NCI-H2227 (cell line): ENCODE data around the gene IRF5.

Source experiments
- DNase-seq: peaks from one replicate; lab custom pipeline; 2025; ENCODE audit not compliant: unreplicated experiment; lab: John Stamatoyannopoulos, UW

Gene IRF5

GRCh38 chr7:128919881-128920799, 17.6 kb upstream of the IRF5 start:
- DNase-seq, result no peak

- DNase-seq, result no peak
Measured at GRCh38 chr7:128920913-128921582, 16.7 kb upstream of the IRF5 start.

DNA sequence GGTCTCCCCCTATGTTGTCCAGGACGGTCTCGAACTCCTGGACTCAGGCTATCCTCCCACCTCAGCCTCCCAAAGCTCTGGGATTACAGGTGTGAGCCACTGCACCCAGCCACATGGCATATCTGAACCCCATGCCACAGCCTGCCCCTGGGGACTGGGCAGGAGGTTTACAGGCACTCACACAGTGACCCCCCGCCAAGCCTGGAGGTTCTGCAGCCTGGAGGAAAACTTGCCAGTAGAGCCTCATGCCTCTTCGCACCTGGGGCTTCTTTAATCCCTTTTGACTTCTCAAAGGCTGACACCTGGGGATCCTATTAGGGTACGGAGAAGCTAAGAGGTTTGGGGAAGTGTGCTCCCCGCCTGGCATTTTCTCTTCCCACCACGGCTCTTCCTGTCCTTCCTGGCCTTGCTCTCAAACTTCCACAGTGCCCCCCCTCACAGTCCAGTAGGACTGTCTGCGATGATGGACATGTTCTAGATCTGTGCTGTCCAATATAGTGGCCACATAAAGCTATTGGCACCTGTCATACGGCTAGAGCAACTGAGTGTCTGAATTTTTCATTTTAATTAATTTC, 15.8 kb upstream of the IRF5 start:
- no peak for DNase-seq

- DNase-seq, result no peak
Measured at GRCh38 chr7:128922496-128923410, 15.0 kb upstream of the IRF5 start.

GRCh38 chr7:128923411-128923800, 14.3 kb upstream of the IRF5 start:
- DNase-seq, result no peak

GRCh38 chr7:128924707-128925588, 12.8 kb upstream of the IRF5 start:
- DNase-seq, result no peak

- DNase-seq, result no peak
Measured at GRCh38 chr7:128928159-128928813, 9.4 kb upstream of the IRF5 start.

DNA sequence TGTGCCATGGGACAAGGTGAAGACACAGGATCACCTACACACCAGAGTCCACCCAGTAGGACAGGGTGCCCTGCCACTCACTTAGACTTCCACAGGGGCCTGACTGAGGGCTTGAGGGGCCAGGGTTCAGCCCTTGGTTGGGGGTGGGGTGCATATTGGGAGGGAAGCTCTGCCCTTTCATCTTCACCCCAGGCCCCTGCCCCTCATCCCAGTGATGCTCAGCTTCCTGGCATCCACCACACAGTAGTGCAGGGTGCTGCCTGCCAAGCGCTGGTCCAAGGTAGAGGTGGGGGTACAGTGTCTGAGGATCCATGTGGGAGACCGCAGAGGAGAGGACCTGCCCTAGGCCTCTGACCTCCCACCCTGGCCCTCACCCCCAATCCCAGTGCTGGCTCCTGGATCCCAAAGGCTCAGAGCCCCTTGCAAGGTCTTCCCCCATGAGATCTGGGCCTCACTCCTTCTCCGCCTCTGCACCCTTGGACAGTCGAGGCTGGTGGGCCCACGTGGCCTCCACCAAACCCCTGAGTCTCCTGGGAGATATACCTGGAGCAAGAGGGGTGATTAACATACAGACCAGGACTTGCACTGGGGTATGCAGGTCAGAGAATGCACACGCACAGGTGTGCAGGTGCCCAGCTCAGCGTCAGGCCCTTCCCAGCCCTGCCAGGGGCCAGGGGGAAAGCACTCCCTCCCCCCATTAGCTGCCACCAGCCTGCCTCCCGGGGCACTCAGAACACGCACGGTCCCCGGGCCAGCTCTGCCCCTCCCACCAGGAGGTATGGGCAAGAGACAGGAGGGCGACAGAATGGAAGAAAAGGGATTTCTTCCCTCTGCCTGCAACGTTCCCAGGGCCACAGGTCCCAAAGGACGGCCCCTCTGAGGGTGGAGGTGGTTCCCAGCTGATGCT, 8.6 kb upstream of the IRF5 start:
- DNase-seq, result no peak

DNA sequence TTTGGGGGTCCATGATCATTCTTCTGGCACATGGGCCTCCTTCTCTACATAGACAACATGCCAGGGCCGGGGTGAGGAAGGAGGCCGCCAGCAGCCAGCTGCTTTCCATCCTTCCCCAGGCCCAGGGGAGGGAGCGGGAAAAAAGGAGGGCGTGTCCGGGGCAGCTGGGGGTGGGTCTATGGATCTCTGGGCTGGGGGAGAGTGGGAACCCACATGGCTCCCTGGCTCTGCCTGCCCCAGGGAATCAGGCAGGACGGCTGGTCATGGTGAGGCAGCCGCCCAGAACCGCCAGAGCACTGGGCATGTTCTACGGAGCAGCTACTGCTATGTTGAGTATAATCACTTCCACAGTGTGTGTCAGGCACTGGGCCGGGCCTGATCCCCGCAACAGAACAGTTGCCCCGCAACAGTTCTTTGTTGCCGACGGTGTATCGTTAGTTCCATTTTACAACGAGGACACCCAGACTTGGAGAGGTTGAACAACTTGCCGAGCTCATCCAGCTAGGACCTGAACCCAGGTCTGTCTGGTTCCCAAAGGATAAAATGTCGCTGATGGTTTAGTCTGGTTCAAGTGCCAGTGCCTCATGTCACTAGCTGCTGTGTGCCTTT, 6.4 kb upstream of the IRF5 start:
- DNase-seq, result no peak

DNA sequence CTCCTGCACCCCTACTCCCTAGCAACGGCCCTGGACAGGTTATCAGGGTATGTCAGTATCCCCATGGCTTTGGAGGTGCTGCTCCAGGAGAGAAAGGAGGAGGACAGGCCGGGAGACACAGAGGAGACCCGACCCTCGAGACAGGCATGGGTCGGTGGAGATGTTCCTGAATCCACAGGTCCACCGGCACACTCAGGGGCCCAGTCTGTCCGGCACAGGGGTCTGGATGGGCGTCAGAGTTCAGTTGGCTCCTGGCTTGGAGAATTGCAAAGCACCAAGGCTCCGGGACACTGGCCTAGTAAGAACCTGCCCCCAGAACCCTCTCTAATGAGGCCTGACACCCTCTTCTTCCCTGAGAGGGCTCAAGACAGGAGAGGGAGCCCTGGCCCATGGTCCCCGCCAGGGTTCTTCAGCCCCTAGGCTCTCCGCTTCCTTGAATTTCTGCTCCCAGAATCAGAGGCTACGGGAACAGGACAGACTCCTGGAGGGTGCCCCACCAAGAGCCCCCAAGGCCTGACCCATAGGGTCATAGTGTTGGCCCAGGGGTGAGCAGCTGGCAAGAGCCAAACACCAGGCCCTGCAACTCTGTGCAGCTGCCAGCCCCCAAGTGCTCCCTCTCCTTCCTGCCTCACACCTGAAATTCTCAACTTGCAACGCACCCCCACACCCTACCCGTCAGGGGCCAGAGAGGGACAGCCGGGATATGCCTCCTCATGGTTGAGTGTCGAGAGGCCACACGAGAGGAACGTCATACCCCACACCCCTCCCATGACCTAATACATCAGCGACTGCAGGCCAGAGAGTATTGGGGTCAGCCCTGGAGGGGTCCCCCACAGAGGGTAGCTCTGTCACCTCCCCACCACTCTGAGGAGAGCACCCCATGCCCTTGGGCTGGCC, 5.5 kb upstream of the IRF5 start:
- DNase-seq, result no peak

DNA sequence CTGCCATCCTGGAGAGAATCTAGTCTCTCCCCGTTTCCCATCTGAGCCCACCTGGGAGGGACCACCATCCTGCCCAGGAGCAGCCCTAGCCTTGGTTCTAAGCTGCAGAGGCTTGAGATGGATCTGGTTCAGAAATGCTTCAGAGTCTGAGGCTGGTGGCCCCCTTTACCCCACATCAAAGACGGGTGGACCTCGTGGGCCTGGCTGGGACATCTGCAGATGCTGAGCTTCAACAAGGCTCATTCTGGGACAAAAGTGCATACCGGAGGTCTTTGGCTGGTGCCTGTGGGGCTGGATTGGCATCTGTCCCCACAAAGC, 4.9 kb upstream of the IRF5 start:
- DNase-seq, result no peak

GRCh38 chr7:128933180-128933891, 4.4 kb upstream of the IRF5 start:
- DNase-seq, result no peak

DNA sequence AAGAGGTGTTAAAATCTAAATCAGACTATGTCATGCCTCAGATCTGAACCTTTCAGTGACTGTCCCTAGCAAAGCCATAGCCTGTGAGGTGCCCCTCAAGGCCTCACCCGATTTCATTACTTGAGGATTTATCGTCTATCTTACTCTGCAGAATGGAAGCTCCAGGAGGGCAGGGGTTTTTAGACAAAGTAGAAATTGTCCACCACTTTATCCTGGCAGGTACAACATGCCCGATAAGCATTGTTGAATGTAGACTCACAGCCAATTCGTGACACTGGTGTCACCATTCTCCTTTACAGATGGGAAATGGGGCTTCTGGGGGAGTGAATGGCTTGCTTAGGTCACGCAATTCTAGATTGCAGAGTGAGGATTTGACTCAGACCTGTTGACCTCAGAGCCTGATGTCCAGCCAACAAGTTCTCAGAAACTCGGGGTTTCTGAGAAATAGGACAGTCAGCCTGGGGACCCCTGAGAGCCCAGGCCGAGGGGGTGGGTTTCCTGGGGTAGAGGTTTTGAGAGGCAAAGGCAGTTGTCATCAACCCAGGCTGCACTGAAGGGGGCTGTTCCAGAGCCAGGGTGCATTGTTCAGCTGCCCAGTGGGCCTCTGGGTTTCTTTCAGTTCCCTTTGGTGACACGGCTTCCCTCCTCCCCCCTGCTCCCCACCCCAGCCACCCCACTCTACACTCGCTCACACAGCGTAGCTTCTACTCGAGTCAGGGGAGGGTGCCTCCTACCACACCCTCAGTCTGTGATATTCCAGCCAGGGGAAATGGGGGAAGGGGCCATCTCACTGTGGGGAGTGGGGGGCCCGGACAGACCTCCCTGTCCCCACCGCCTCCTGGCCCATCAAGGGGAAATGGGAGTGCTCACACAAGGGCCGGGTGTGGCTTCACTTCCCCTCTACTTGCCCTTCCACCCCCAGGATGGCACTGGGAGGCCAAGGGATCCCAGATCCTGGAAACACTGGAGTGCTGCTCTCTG, 3.1 kb upstream of the IRF5 start:
- DNase-seq, result no peak

DNA sequence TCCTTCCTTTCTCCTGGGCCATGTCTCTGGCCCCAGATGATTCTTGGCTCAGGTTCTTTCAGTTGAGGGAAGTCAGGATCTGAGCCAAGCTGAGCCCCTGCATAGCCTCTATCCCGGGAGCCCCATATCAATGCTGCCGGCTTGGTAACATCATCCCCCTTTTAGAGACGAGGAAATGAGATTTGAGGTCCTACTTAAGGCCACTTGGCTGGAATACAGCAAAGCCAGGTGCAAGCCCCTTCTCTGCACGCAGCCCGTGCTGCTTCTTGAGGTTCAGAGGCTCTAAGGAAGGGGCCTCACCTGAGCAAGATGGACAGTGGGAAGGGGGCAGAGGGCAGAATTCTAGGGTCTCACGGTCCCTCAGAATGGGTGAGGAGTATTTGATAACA, 2.4 kb upstream of the IRF5 start:
- no peak for DNase-seq

DNA sequence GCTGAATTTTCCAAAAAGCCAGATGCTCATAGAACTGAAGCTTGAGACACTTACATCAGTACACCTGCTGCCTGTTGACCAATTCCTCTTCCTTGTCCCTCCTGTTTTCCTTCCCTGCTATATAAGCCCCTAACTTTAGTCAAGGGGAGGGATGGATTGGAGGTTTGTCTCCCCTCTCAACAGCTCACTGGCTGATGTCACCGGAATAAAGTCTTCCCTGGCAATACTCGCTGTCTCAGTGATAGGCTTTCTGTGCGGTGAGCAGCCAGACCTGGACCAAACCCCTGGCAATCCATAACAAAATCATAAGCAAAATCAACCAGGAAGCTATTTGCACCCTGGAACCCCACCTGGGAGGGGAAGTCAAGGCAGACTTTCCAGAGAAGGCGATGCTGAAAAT, 929 bp upstream of the IRF5 start:
- DNase-seq, result no peak

DNA sequence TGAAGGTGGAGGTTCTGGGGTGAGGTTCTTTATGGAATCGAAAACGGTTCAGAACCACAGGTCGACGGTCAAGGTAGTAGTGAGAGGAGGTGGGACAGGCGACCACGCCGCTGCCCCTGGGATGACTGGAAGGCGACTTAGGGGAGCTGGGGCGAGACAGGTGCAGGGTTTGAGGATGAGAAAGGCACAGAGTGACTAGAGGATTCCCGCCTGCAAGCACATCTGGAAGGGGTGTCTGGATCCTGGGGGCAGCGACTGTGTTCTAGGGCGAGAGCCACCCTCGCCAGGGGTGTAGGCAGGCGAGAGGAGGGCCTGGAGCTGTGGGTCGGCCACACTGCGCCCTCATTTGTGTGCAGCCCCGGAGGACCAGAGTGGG, 468 bp upstream of the IRF5 start:
- DNase-seq, result no peak
